ENCODE data around the gene TGM4. TPM values are rescaled to one million over a fixed set of nuclear protein-coding genes. Genes with fewer than 3 reads are reported as not detected.

TGM4 gene
- total RNA-seq, 1 donor from 2014 or later = not detected

DNA sequence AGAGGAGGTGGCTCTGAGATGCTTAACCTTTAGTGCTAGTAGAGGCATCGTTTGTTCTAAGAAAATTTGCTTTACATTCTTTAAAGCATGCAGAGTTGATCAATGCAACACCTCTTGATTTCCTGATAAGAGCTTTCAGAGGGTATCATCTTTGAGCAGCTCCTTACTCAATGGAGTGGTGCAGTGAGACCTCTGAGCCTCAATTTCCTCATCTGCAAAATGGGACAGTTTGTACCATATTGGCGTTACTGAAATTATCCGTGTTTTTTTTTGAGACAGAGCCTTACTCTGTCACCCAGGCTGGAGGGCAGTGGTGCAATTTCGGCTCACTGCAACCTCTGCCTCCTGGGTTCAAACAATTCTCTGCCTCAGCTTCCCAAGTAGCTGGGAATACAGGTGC is 14.3 kb upstream of the TGM4 start:
- H3K36me3 ChIP-seq (ENCODE audit: control insufficient read depth, insufficient read depth, low read length) = no peaks in the 10 kb centered on the region
- no peak for DNase-seq (ENCODE audit: low read depth)
- no peak overlapping the region for H3K4me3 ChIP-seq (ENCODE audit: low read depth, low read length)
- TF ChIP-seq, protein P1, sequence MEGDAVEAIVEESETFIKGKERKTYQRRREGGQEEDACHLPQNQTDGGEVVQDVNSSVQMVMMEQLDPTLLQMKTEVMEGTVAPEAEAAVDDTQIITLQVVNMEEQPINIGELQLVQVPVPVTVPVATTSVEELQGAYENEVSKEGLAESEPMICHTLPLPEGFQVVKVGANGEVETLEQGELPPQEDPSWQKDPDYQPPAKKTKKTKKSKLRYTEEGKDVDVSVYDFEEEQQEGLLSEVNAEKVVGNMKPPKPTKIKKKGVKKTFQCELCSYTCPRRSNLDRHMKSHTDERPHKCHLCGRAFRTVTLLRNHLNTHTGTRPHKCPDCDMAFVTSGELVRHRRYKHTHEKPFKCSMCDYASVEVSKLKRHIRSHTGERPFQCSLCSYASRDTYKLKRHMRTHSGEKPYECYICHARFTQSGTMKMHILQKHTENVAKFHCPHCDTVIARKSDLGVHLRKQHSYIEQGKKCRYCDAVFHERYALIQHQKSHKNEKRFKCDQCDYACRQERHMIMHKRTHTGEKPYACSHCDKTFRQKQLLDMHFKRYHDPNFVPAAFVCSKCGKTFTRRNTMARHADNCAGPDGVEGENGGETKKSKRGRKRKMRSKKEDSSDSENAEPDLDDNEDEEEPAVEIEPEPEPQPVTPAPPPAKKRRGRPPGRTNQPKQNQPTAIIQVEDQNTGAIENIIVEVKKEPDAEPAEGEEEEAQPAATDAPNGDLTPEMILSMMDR (IDR thresholded peaks at IDR 0.05; ENCODE audit: insufficient read depth, low read length, poor library complexity, severe bottlenecking) = no peak
- no peaks in the 10 kb centered on the region for H3K27me3 ChIP-seq (ENCODE audit: control insufficient read depth, insufficient read depth, low read length)

DNA sequence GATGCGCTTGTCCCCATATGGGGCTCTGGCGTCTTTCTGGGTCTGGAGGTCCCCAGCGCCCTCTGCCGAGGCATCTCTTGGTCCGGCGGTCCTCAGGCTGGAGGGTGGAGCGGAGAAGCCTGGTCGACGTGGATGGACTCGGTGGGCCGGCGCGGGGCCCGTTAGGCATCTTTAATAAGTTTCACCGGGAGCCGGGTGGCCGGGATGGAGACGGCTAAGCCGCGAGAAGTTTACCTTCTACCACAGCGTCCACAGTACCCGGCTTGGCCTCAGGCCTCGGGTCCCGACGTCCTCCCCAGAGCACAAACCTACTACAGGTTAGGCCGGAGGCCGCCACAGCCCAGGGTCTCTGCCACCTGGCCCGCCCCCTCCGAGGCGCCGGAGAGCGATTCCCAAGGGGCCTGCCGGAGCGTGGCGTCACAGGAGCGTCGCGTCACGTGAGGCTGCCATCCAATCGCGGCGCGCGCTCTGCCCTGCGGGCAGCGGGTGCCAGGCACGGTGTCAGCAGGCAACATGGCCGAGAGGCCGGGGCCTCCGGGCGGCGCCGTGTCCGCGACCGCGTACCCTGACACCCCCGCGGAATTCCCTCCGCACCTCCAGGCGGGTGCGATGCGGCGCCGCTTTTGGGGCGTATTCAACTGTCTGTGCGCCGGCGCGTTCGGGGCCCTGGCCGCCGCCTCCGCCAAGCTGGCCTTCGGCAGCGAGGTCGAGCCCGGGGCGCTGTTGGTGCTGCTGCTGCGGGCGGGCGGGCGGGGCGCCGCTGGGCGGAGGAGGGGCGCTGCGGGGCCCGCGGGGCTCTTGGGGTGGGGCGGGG is 12.8 kb upstream of the TGM4 start, which contains the start of gene TMEM42:
TSS of gene TMEM42 (plus strand) at position 501 of the 814 bp plus-strand sequence. CDS start at position 514, 13 bp downstream.
- TF ChIP-seq, protein P1 (IDR thresholded peaks at IDR 0.05; ENCODE audit: insufficient read depth, low read length, poor library complexity, severe bottlenecking) = peak; percentile 27
- no peaks in the 10 kb centered on the region for H3K36me3 ChIP-seq (ENCODE audit: control insufficient read depth, insufficient read depth, low read length)
- H3K4me3 ChIP-seq (ENCODE audit: low read depth, low read length) = peak within 1 kb of the TSS; percentile 46
- no peaks in the 10 kb centered on the region for H3K27me3 ChIP-seq (ENCODE audit: control insufficient read depth, insufficient read depth, low read length)
- DNase-seq (ENCODE audit: low read depth) = peak; percentile 58

DNA sequence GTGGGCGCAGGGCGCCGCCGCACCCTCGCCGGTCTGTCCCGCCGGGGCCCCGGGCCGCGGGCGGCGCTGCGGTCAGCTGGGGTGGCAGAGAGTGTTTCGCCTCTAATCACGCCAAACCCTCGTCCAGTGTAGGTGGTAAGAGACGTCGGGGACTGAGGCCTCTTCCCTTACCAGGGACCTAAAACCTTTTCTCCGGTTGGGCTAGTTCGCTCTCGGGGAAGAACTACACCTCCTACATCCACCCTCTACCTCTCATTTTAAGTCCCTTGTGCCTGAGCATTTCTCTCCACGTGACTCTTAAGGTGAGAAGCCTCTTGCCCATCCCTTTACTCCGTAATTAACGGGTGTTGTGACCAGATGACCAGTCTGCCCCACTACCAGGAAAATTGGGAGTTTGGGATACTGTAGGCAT is 12.2 kb upstream of the TGM4 start:
- DNase-seq (ENCODE audit: low read depth) = no peak
- no peaks in the 10 kb centered on the region for H3K27me3 ChIP-seq (ENCODE audit: control insufficient read depth, insufficient read depth, low read length)
- H3K4me3 ChIP-seq (ENCODE audit: low read depth, low read length) = peak overlapping the region; percentile 46
- no peaks in the 10 kb centered on the region for H3K36me3 ChIP-seq (ENCODE audit: control insufficient read depth, insufficient read depth, low read length)
- TF ChIP-seq, protein P1 (IDR thresholded peaks at IDR 0.05; ENCODE audit: insufficient read depth, low read length, poor library complexity, severe bottlenecking) = no peak

DNA sequence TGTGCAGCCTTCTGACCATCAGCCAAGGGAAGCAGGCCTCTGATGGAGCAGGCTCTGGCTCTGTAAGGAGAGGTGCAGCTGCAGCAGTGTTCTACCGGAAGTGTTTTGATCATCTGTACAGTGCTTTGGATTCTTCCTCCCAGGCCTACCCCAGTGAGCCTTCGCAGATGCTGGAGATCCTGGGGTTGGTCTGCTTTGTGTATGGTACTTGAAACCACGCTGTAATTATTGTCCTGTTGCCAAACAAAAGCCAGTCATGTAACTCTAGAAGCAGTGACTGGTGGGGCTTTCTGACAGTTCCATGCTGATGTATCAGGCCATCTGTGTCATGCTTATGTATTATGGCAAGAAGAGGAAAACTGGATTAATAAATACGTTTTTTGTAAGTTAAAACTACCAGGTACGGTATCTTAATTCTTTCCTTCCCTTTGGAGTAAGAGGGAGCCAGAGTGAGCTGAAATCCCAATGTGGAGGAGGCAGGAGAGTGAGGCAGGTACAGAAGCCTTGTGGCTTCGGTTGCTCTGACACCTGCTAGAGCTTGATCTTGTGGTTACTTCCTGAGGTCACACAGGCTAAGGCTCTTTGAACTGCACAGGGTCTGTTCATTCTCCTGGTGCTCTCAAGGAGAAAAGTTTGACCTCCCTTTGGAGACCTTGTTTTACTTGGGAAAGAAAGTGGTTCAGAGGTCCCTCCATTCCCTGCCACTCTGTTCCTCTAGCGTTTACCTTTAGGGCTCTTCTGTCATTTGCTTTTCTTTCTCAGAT is 9.0 kb upstream of the TGM4 start:
- Histone ChIP-seq H3K36me3 (ENCODE audit: control insufficient read depth, insufficient read depth, low read length) (no peaks in the 10 kb centered on the region), H3K27me3 (ENCODE audit: control insufficient read depth, insufficient read depth, low read length) (no peaks in the 10 kb centered on the region), H3K4me3 (ENCODE audit: low read depth, low read length) (no peak overlapping the region)
- TF ChIP-seq, protein P1 (IDR thresholded peaks at IDR 0.05; ENCODE audit: insufficient read depth, low read length, poor library complexity, severe bottlenecking) = no peak
- no peak for DNase-seq (ENCODE audit: low read depth)

DNA sequence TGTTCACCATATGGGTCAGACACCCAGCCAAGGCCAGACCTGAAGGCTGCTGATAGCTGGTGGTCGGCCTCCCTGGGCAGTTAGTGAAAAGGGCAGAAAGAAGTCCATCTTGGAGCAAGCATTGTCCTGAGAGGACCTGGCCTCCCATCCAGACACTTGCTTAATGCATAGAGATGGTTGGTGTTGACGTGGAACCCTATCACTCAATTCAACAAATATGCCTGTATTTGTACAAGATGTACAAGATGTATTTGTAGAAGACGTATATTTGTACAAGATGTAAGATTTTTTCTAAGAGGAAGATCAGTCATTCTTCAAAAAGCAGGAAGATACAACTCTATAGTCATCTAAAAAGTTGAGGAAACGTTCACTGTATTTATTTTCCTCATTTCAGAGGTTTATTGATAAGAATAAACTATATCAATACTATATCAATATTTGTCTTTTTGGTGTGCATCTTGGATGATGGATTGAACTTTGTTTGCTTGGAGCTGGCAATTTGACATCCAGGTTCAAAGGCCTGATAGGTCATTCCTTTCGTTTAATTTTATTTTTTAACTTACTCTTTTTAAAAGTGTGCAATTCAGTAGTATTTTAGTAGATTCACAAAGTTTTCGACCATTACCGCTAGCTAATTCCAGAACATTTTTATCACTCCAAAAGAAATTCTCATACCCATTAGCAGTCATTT is 6.8 kb upstream of the TGM4 start:
- Histone ChIP-seq H3K36me3 (ENCODE audit: control insufficient read depth, insufficient read depth, low read length) (peaks cover 1% of the 10 kb centered on the region), H3K4me3 (ENCODE audit: low read depth, low read length) (no peak overlapping the region), H3K27me3 (ENCODE audit: control insufficient read depth, insufficient read depth, low read length) (no peaks in the 10 kb centered on the region)
- TF ChIP-seq, protein P1 (IDR thresholded peaks at IDR 0.05; ENCODE audit: insufficient read depth, low read length, poor library complexity, severe bottlenecking) = no peak
- DNase-seq (ENCODE audit: low read depth) = no peak

Measured in kidney epithelial cell (primary cell).